ENCODE data around the gene BRAF.
"Not testable (repeated sequence)": the region's sequence is repeated elsewhere in the genome, so short reads cannot be mapped to it uniquely, and the experiment has no call there.

Gene BRAF

GRCh38 chr7:140920745-140921144 is 4.0 kb downstream of the BRAF start:
- no peak for DNase-seq (ENCODE audit: low read depth, low spot score)

- DNase-seq (ENCODE audit: low read depth, low spot score), result no peak
These were observed 6.5 kb downstream of the BRAF start for GRCh38 chr7:140918236-140918635.

- no peak for DNase-seq (ENCODE audit: low read depth, low spot score)
These were observed 7.5 kb downstream of the BRAF start for GRCh38 chr7:140917258-140917657.

- DNase-seq (ENCODE audit: low read depth, low spot score), result no peak
These were observed 8.7 kb downstream of the BRAF start for GRCh38 chr7:140915935-140916555.

DNA sequence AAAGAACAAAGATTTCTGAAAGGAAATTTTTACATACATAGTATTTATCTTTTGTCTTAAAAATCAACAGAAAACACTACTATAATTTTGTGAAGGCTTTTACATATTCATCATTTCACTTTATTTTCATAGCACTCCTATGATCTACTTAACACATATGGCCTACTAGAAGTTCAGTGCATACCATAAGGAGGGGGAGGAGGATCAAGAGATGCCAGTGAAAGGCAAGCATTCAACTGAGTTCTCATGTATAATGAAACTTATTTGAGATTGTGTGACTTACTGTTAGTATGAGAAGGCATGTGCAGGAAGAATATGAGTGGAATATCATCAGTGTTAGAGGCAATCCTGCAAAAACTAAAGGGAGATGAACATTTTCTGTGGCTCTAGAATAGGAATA is 10.6 kb downstream of the BRAF start:
- DNase-seq (ENCODE audit: low read depth, low spot score), result no peak

DNA sequence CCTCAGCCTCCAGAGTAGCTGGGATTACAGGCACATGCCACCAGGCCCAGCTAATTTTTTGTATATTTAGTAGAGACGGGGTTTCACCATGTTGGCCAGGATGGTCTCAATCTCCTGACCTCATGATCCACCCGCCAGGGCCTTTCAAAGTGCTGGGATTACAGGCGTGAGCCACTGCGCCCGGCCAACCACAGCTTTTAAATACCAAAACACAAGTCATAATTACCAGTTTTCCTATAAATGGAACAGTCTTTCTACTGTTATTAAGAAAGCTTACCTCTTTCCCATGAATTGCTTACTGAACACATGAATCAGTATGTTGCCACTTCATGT is 11.2 kb downstream of the BRAF start:
- peak; percentile 20 for DNase-seq (ENCODE audit: low read depth, low spot score)

DNA sequence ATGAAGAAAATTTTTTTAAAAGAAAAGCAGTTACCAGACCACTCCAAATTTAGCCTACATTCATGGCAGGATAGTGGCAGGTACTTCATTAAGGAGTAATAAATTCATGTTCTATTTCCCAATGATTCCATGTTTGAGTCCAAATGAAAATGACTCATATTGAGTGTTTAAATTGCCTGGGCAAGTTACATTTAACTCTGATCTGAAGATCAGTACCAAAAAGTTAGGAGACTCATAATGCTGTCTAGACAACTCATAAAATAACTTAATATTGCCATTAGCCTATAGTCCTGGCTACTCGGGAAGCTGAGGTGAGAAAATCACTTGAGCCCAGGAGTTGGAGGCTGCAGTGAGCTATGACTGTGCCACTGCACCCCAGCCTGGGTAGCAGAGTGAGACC is 13.0 kb downstream of the BRAF start:
- DNase-seq (ENCODE audit: low read depth, low spot score), result no peak

DNA sequence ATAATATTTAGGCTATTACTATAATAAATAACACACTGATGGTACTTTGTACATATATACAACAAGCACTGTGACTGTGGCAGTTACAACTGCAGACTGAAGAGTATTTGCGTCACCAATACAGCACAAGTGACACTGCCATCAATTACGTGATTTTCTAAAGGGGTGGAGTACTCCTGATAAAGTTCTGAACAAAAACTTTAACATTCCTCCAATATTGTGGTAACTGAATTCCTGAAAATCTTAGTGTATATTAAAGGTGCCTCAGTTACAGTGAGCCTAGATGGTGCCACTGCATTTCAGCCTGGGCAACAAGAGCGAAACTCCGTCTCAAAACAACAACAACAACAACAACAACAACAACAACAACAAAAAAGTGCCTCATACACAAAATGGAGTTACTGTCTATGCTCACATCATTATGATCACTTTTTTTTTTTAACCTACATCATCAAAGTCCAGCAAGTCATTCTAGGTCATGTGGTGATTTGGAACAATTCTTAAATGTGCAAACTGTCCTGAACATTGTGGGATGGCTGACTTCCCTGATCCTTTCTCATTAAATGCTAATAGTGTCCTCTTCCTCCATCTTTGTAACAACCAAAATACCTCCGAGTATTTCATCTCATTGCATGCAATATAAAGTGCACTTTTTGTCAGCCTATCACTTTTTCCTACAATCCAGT is 15.1 kb downstream of the BRAF start:
- no peak for DNase-seq (ENCODE audit: low read depth, low spot score)

DNA sequence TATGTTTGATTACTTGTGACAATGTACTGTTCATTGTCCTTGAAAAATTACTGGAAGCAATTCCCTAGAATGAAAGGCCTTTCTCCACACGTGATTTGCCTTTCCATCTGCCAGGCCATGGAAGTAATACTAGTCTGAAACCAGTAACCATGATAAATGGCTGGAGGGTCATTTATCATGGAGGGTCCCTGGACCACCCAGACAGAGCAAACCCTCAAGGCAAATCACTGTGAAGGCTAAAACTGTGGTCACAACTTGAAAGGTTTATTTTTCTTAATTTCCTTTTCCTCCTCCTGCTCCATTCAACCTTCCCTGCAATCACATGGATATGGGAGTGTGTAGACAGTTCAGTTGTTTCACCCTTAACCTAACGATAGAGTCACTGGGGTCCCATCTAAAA is 16.4 kb downstream of the BRAF start:
- no peak for DNase-seq (ENCODE audit: low read depth, low spot score)

- no peak for DNase-seq (ENCODE audit: low read depth, low spot score)
These were observed 20.8 kb downstream of the BRAF start for GRCh38 chr7:140903741-140904480.

- DNase-seq (ENCODE audit: low read depth, low spot score), result no peak
These were observed 22.3 kb downstream of the BRAF start for GRCh38 chr7:140902303-140902953.

GRCh38 chr7:140901941-140902302 is 22.8 kb downstream of the BRAF start:
- DNase-seq (ENCODE audit: low read depth, low spot score), result no peak

GRCh38 chr7:140899883-140900282 is 24.8 kb downstream of the BRAF start:
- DNase-seq (ENCODE audit: low read depth, low spot score), result peak; percentile 64

- no peak for DNase-seq (ENCODE audit: low read depth, low spot score)
These were observed 25.8 kb downstream of the BRAF start for GRCh38 chr7:140898786-140899536.

- no peak for DNase-seq (ENCODE audit: low read depth, low spot score)
These were observed 27.7 kb downstream of the BRAF start for GRCh38 chr7:140896996-140897395.

- no peak for DNase-seq (ENCODE audit: low read depth, low spot score)
These were observed 35.1 kb downstream of the BRAF start for GRCh38 chr7:140889645-140890044.

DNA sequence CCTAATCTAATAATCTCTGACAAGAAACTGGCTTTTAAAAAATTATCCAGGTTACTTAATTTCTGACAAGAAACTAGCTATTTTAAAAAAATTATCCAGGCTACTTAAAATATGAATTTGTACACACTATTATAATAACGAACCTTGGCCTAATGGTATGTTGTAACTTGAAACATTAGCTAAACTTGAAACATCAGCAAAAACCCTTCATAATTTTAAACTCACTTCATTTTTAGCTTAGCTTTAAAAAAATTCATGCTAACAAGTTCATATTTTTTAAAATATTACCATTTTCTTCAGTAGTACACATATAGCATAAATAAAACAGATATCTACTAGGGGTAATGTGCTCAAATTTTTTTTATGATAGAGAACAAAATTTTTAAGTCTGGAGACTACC is 35.6 kb downstream of the BRAF start:
- DNase-seq (ENCODE audit: low read depth, low spot score), result no peak

DNA sequence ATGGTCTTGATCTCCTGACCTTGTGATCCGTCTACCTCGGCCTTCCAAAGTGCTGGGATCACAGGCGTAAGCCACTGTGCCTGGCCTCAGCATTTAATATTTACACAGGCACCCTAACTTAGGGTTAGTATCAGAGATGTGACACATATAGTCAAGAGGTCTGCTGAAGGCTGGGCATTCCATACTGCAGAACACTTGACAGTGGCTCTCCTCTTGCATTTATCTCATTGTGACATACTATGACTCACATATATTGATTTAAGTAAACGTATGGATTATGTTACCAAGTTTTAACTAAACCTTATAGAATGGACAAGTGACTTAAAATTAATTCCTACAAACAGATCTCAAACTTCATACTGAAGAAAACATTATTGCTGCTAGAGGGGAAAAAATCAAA is 36.6 kb downstream of the BRAF start:
- no peak for DNase-seq (ENCODE audit: low read depth, low spot score)

DNA sequence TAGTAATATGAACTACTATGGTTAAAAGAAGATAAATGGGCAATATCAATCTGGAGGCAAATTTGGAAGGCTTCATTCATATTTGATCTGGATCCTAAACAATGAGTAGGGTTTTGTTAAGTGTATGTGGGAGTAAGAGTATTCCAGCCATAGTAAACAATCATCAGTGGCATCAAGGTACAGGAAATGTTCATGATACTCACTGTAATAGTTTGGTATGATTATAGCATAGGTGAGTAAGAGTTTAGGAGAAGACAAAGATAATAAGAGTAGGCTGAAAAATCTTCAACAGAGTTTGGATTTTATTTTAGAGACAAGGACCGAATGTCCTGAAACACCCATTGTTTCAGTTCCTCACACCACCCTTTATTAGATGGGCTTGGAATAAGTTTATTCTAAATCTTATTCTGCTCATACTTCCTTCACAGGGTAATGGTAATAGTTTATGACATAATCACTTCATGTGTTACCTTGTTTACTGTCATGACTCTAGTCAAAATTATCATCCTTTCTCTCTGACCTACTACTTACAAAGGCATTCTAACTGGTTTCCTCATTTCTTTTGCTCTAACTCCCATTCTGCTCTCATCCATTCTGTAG is 38.9 kb downstream of the BRAF start:
- DNase-seq (ENCODE audit: low read depth, low spot score), result no peak

DNA sequence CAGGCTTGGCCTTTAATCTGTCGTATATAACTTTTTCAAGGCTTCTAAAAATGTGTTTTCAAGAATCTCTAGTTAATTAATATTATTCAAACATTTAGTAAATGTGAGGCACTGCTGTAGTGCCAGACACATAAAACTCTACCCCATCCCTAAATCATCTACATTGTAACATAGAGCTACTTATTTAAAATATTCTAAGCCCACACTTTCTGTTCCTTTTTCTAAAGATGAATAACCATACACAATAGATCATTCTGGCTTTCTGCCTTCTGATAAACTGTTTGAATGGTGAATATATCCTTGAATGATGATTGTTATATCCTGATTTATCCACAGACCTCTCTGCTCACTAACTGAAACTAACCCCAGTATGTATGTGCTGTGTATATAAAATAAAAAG is 41.4 kb downstream of the BRAF start:
- DNase-seq (ENCODE audit: low read depth, low spot score), result no peak

DNA sequence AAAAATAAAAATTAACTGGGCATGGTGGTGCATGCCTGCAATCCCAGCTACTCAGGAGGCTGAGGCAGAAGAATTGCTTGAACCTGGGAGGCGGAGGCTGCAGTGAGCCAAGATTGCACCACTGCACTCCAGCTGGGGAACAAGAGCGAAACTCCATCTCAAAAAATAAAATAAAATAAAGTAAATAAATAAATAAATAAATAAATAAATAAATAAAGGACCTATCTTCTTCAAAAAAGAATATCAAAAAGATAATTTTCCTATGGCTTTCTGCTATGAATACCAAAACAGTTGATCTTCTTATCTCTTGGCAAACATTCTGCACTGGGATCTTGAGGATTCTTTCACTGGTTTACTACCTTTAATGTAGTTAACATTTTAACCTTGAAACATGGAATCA is 41.9 kb downstream of the BRAF start:
- DNase-seq (ENCODE audit: low read depth, low spot score), result not testable (repeated sequence)

Measured in ELF-1 (cell line).